ENCODE data around the gene CNFN.
A peak's percentile ranks its signal among the peaks of the same experiment; 100 is the strongest.

Gene CNFN

GRCh38 chr19:42370626-42371175, 19.4 kb downstream of the CNFN start:
- DNase-seq: no peak

GRCh38 chr19:42370068-42370520, 20.0 kb downstream of the CNFN start:
- no peak for DNase-seq

GRCh38 chr19:42369433-42370067, 20.5 kb downstream of the CNFN start:
- no peak for DNase-seq

- DNase-seq: no peak
Measured at GRCh38 chr19:42368765-42369164, 21.3 kb downstream of the CNFN start.

GRCh38 chr19:42368360-42368759, 21.7 kb downstream of the CNFN start:
- no peak for DNase-seq

GRCh38 chr19:42367929-42368328, 22.2 kb downstream of the CNFN start:
- no peak for DNase-seq

- DNase-seq: no peak
Measured at GRCh38 chr19:42366673-42367072, 23.4 kb downstream of the CNFN start.

- no peak for DNase-seq
Measured at GRCh38 chr19:42363614-42364346, 26.3 kb downstream of the CNFN start.

GRCh38 chr19:42362891-42363440, 27.1 kb downstream of the CNFN start:
- no peak for DNase-seq

GRCh38 chr19:42362342-42362741, 27.8 kb downstream of the CNFN start:
- DNase-seq: no peak

- DNase-seq: no peak
Measured at GRCh38 chr19:42361545-42361910, 28.6 kb downstream of the CNFN start.

- no peak for DNase-seq
Measured at GRCh38 chr19:42360787-42361544, 29.1 kb downstream of the CNFN start.

GRCh38 chr19:42357290-42357689, 32.8 kb downstream of the CNFN start:
- DNase-seq: no peak

GRCh38 chr19:42356686-42357085, 33.4 kb downstream of the CNFN start:
- no peak for DNase-seq

- no peak for DNase-seq
Measured at GRCh38 chr19:42355896-42356295, 34.2 kb downstream of the CNFN start.

- DNase-seq: peak; percentile 34
Measured at GRCh38 chr19:42353341-42354015, 36.6 kb downstream of the CNFN start.

GRCh38 chr19:42352301-42353259, 37.5 kb downstream of the CNFN start:
- DNase-seq: peak; percentile 84

GRCh38 chr19:42351079-42351735, 38.9 kb downstream of the CNFN start:
- DNase-seq: no peak

GRCh38 chr19:42350417-42350816, 39.7 kb downstream of the CNFN start:
- DNase-seq: no peak

GRCh38 chr19:42349378-42350107, 40.6 kb downstream of the CNFN start:
- no peak for DNase-seq

All from retina (tissue), 1 donor.